Measurements from ENCODE around the gene SRP14. TPM values are rescaled to one million over a fixed set of nuclear protein-coding genes. Genes with fewer than 3 reads are reported as not detected.

The SRP14 gene
- total RNA-seq, 1 experiment from 2014 or later: 274 TPM

- Histone ChIP-seq H3K4me3 (ENCODE audit: low read depth, low read length, poor library complexity, severe bottlenecking) (no peak overlapping the region), H3K9me3 (ENCODE audit: low read depth, low read length, poor library complexity, severe bottlenecking) (no peaks in the 10 kb centered on the region), H3K36me3 (ENCODE audit: insufficient read depth, low read length, poor library complexity, severe bottlenecking) (peaks cover 20% of the 10 kb centered on the region), H3K4me1 (ENCODE audit: insufficient read depth, low read length, poor library complexity, severe bottlenecking) (peaks cover 86% of the 10 kb centered on the region), H3K27ac (ENCODE audit: low read depth, low read length, poor library complexity, severe bottlenecking) (peak overlapping the region; percentile 96), H3K27me3 (replicated peaks; ENCODE audit: insufficient read depth, low read depth, low read length, poor library complexity) (no peaks in the 10 kb centered on the region)
- CTCF ChIA-PET: no interaction called here
- DNase-seq (ENCODE audit: low spot score): no peak
- TF ChIP-seq CTCF (conservative IDR thresholded peaks at IDR 0.05; ENCODE audit: low read depth, low read length) (no peak), EZH2 (IDR thresholded peaks at IDR 0.05; ENCODE audit: borderline replicate concordance, low read depth, low read length, poor library complexity, severe bottlenecking) (no peak)
- intact Hi-C loops (cut with micrococcal nuclease; ENCODE audit: unreplicated experiment): no loop called here
- no TSS peak for BruUV-seq (replicated peaks)
- POLR2A ChIA-PET (ENCODE audit: low non-redundant PET): no interaction called here
Observed at GRCh38 chr15:40087068-40087810, 48.3 kb upstream of the SRP14 start.

DNA sequence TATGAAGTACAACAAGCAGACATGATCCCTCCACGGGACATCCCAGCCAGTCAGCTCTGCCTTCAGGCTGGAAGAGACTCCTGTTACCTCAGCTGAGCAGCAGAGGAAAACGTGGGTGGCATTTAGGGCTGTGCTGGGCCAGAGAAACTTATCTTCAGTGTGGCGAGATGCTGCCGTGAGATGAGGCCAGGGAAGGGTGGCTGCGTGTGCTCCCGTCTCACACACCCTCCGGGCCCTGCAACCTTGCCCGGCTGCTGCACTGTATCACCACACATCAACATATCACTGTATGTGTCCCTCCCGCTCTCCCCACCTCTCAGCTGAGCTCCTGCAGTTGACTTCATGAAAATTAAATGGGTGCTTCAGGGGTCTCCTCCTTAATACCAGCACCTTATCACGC lies 46.3 kb upstream of the SRP14 start:
- peaks cover 87% of the 10 kb centered on the region for H3K4me1 ChIP-seq (ENCODE audit: insufficient read depth, low read length, poor library complexity, severe bottlenecking)

DNA sequence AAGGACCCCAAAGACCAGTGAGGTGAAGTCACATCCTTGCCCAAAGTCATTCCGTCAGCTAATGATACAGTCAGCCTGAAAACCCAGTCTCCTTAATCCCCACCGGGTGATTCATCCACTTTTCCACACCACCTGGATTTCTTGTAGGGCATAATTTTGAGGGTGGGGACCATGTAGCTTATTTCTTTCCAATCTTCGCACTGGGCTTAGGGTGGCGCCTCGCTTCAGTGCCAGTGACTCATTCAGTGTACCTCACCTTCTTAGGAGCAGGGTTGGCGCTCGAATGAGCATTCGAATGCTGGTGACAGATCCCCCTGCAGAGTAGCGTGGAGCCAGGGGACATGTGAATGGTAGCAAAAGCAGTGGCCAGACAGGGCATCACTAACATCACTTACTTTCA lies 45.7 kb upstream of the SRP14 start:
- intact Hi-C loops (cut with micrococcal nuclease; ENCODE audit: unreplicated experiment): no loop called here
- BruUV-seq (replicated peaks): no TSS peak
- Histone ChIP-seq H3K9me3 (ENCODE audit: low read depth, low read length, poor library complexity, severe bottlenecking) (no peaks in the 10 kb centered on the region), H3K4me1 (ENCODE audit: insufficient read depth, low read length, poor library complexity, severe bottlenecking) (peaks cover 83% of the 10 kb centered on the region), H3K36me3 (ENCODE audit: insufficient read depth, low read length, poor library complexity, severe bottlenecking) (peaks cover 3% of the 10 kb centered on the region), H3K27ac (ENCODE audit: low read depth, low read length, poor library complexity, severe bottlenecking) (peak overlapping the region; percentile 96), H3K4me3 (ENCODE audit: low read depth, low read length, poor library complexity, severe bottlenecking) (no peak overlapping the region), H3K27me3 (replicated peaks; ENCODE audit: insufficient read depth, low read depth, low read length, poor library complexity) (no peaks in the 10 kb centered on the region)
- no peak for DNase-seq (ENCODE audit: low spot score)
- TF ChIP-seq CTCF (conservative IDR thresholded peaks at IDR 0.05; ENCODE audit: low read depth, low read length) (no peak), EZH2 (IDR thresholded peaks at IDR 0.05; ENCODE audit: borderline replicate concordance, low read depth, low read length, poor library complexity, severe bottlenecking) (no peak)
- CTCF ChIA-PET: no interaction called here
- POLR2A ChIA-PET (ENCODE audit: low non-redundant PET): interaction anchor here (1.0 kb wide), 1 partner anchor 23 kb away, joined by 4 read pairs; no protein-coding TSS in a partner anchor

More for the DNA sequence above, 46.3 kb upstream of the SRP14 start:
- intact Hi-C loops (cut with micrococcal nuclease; ENCODE audit: unreplicated experiment): no loop called here
- peak overlapping the region; percentile 96 for H3K27ac ChIP-seq (ENCODE audit: low read depth, low read length, poor library complexity, severe bottlenecking)
- H3K27me3 ChIP-seq (replicated peaks; ENCODE audit: insufficient read depth, low read depth, low read length, poor library complexity): no peaks in the 10 kb centered on the region
- no peak for DNase-seq (ENCODE audit: low spot score)
- H3K9me3 ChIP-seq (ENCODE audit: low read depth, low read length, poor library complexity, severe bottlenecking): no peaks in the 10 kb centered on the region
- ChIA-PET CTCF (no interaction called here), POLR2A (ENCODE audit: low non-redundant PET) (interaction anchor here (1.0 kb wide), 1 partner anchor 22 kb away, joined by 4 read pairs; no protein-coding TSS in a partner anchor)
- no peak overlapping the region for H3K4me3 ChIP-seq (ENCODE audit: low read depth, low read length, poor library complexity, severe bottlenecking)
- peaks cover 9% of the 10 kb centered on the region for H3K36me3 ChIP-seq (ENCODE audit: insufficient read depth, low read length, poor library complexity, severe bottlenecking)
- TF ChIP-seq CTCF (conservative IDR thresholded peaks at IDR 0.05; ENCODE audit: low read depth, low read length) (no peak), EZH2 (IDR thresholded peaks at IDR 0.05; ENCODE audit: borderline replicate concordance, low read depth, low read length, poor library complexity, severe bottlenecking) (no peak)
- BruUV-seq (replicated peaks): no TSS peak

Measured in A673 (cell line).